ENCODE measurements around the gene INVS. TPM values are rescaled to one million over a fixed set of nuclear protein-coding genes. Genes with fewer than 3 reads are reported as not detected.
A peak's percentile ranks its signal among the peaks of the same experiment; 100 is the strongest.
"Not testable (repeated sequence)": the region's sequence is repeated elsewhere in the genome, so short reads cannot be mapped to it uniquely, and the experiment has no call there.

Gene INVS
- total RNA-seq, 1 donor from 2014 or later = 24.0 TPM

DNA sequence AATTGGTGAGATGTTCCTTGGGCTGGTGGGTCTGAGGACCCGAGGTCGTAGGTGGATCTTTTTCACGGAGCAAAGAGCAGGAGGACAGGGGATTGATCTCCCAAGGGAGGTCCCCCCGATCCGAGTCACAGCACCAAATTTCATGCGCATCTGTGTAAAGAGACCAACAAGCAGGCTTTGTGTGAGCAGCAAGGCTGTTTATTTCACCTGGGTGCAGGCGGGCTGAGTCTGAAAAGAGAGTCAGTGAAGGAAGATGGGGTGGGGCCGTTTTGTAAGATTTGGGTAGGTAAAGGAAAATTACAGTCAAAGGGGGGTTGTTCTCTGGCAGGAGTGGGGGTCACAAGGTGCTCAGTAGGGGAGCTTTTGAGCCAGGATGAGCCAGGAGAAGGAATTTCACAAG, 46.9 kb downstream of the INVS start:
- not testable (repeated sequence) for H3K4me3 Mint-ChIP-seq, H3K9me3 Mint-ChIP-seq

DNA sequence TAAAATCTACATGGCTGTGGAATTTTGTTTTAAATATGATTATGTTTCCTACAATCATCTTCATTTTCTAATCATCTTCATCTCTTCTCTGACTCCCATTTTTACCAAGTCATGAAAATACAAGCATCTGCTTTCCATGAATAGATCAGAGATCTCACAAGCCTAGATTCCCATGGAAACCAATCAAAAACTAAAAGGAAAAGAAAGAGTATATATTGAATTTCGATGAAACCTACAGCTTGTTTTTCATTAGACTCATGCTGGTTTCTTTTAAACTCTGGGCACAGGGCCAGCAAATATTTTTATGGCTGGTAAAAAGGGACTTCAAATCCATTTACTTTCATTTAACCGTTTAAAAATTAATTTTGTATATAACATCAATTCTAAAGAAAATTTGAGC, 51.2 kb downstream of the INVS start:
- Mint-ChIP-seq H3K4me1 (ENCODE audit: unreplicated experiment) (peaks cover 16% of the 10 kb centered on the region), H3K36me3 (no peaks in the 10 kb centered on the region), H3K27ac (no peak overlapping the region), H3K9me3 (no peaks in the 10 kb centered on the region), H3K27me3 (no peaks in the 10 kb centered on the region), H3K4me3 (no peak overlapping the region)
- DNase-seq (ENCODE audit: extremely low spot score, unreplicated experiment) = no peak
- TF ChIP-seq, protein P1, sequence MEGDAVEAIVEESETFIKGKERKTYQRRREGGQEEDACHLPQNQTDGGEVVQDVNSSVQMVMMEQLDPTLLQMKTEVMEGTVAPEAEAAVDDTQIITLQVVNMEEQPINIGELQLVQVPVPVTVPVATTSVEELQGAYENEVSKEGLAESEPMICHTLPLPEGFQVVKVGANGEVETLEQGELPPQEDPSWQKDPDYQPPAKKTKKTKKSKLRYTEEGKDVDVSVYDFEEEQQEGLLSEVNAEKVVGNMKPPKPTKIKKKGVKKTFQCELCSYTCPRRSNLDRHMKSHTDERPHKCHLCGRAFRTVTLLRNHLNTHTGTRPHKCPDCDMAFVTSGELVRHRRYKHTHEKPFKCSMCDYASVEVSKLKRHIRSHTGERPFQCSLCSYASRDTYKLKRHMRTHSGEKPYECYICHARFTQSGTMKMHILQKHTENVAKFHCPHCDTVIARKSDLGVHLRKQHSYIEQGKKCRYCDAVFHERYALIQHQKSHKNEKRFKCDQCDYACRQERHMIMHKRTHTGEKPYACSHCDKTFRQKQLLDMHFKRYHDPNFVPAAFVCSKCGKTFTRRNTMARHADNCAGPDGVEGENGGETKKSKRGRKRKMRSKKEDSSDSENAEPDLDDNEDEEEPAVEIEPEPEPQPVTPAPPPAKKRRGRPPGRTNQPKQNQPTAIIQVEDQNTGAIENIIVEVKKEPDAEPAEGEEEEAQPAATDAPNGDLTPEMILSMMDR (conservative IDR thresholded peaks at IDR 0.05) = no peak

More for the DNA sequence above, 46.9 kb downstream of the INVS start:
- H3K27me3 Mint-ChIP-seq; DNase-seq (ENCODE audit: extremely low spot score, unreplicated experiment); H3K27ac Mint-ChIP-seq; H3K36me3 Mint-ChIP-seq: not testable (repeated sequence)
- H3K4me1 Mint-ChIP-seq (ENCODE audit: unreplicated experiment) = peaks cover 24% of the 10 kb centered on the region

DNA sequence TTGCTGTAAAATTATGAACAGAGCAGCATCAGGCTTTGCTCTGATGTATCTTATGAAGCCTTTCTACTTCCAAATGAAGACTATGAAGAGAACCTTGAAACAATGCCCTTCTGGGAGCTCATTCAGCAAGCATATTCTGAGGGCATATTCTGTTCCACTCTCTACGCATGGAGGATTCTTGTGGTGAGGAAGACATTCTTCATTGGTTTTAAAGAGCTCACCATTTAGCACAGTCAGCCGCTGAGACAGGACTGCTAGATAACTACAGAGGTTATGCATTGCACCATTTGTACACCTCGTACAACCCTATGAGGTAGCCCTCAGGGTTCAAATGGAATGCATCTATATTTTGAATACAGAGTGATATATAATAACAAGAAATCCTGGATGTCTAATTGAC, 61.0 kb downstream of the INVS start:
- DNase-seq (ENCODE audit: extremely low spot score, unreplicated experiment) = no peak
- H3K27me3 Mint-ChIP-seq = no peaks in the 10 kb centered on the region
- no peak overlapping the region for H3K4me3 Mint-ChIP-seq
- H3K36me3 Mint-ChIP-seq = peaks cover 4% of the 10 kb centered on the region
- H3K9me3 Mint-ChIP-seq = no peaks in the 10 kb centered on the region
- H3K27ac Mint-ChIP-seq = no peak overlapping the region
- TF ChIP-seq, protein P1 (conservative IDR thresholded peaks at IDR 0.05) = no peak
- H3K4me1 Mint-ChIP-seq (ENCODE audit: unreplicated experiment) = no peaks in the 10 kb centered on the region

DNA sequence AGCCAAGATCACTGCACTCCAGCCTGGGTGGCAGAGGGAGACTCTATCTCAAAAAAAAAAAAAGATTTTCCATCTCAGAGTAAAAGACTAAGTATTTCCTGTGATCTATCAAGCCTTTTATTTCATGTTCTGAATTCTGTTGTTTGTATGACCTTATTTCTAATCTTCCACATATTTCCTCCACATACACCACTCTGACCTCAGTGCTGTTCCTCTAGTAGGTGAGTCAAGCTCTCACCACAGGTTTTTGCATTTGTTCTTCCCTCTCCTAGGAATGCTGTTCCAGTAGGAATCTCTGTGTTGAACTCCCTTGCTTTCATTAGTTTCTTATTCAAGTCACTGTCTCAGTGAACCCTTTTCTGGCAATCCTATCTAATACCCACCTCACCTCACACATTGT, 68.1 kb downstream of the INVS start:
- H3K4me3 Mint-ChIP-seq = no peak overlapping the region
- TF ChIP-seq, protein P1 (conservative IDR thresholded peaks at IDR 0.05) = no peak
- H3K27me3 Mint-ChIP-seq = no peaks in the 10 kb centered on the region
- no peaks in the 10 kb centered on the region for H3K4me1 Mint-ChIP-seq (ENCODE audit: unreplicated experiment)
- no peak overlapping the region for H3K27ac Mint-ChIP-seq
- peaks cover 5% of the 10 kb centered on the region for H3K36me3 Mint-ChIP-seq
- DNase-seq (ENCODE audit: extremely low spot score, unreplicated experiment) = no peak
- H3K9me3 Mint-ChIP-seq = no peaks in the 10 kb centered on the region

DNA sequence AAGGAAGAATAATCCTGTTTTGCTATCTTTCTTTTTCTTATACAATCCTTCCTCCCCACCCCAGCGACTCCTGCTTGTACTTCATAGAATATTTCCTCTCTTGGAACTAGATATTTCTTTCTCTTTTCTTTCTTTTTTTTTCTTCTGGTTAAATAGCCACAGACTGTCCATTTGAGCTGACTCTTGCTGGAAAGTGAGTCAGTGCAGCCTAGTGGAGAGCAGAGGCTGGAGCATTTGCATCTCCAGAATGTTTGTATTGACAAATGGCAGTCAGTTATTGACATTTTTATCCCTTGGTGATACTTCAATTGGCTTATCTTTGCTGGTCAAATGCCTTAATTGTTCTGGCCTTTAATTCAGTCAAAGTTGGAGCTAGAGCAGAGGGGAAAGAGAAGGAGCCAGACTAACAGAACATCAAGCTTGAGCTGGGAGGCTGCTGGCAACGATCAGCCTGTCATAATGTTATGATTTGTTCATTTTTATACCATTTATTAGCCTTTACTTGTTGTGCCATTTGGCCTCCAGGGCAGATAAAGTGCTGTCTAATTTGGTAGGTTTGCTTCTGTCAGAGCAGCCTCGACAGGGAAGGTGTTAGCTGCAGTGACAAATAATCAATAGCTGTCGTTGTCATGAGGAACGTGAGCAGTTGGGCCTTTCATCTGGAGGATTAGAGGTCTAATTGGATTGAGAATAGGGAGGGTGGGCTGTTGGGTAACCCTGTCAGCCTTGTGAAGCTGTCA, 69.0 kb downstream of the INVS start:
- Mint-ChIP-seq H3K27me3 (no peaks in the 10 kb centered on the region), H3K4me1 (ENCODE audit: unreplicated experiment) (no peaks in the 10 kb centered on the region), H3K27ac (no peak overlapping the region), H3K36me3 (peaks cover 14% of the 10 kb centered on the region), H3K4me3 (no peak overlapping the region), H3K9me3 (peaks cover 9% of the 10 kb centered on the region)
- TF ChIP-seq, protein P1 (conservative IDR thresholded peaks at IDR 0.05) = peak; percentile 29
- DNase-seq (ENCODE audit: extremely low spot score, unreplicated experiment) = no peak

DNA sequence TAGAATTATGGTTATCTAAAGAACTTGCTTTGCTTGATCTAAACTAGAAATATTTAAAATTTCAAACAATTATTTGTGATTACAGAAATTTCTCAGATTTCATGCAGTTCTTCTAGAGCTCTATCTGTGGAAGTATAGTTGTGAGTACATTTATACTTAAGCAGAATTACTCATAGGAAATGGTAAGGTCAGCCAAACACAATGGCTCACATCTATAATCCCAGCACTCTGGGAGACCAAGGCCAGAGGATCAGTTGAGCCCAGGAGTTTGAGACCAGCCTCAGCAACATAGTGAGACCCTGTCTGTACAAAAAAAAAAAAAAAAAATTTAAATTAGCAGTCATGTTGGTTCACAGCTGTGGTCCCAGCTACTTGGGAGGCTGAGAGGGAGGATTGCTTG, 71.0 kb downstream of the INVS start:
- DNase-seq (ENCODE audit: extremely low spot score, unreplicated experiment) = no peak
- TF ChIP-seq, protein P1 (conservative IDR thresholded peaks at IDR 0.05) = no peak
- Mint-ChIP-seq H3K4me1 (ENCODE audit: unreplicated experiment) (no peaks in the 10 kb centered on the region), H3K9me3 (peaks cover 15% of the 10 kb centered on the region), H3K27ac (no peak overlapping the region), H3K4me3 (no peak overlapping the region), H3K36me3 (peaks cover 26% of the 10 kb centered on the region), H3K27me3 (no peaks in the 10 kb centered on the region)

Measured in type B pancreatic cell (in vitro differentiated cells).